Hepatocyte (in vitro differentiated cells): ENCODE measurements around the gene DYSF. TPM values are rescaled to one million over a fixed set of nuclear protein-coding genes. Genes with fewer than 3 reads are reported as not detected.

ENCODE experiments used
- DNase-seq: peaks from one replicate; pipeline ENCODE4 v3.0.0-alpha.2; 2016; ENCODE audit warnings: low spot score
- H2AFZ ChIP-seq: fragments of 200-600 bp; sonication (generic); 2 replicates; pipeline ENCODE4 v1.6.0; 2016; ENCODE audit warnings: antibody characterized with exemption, mild to moderate bottlenecking
- H3K27ac ChIP-seq: fragments of 200-600 bp; sonication (generic); 2 replicates; pipeline ENCODE4 v1.5.1; 2016; ENCODE audit warnings: mild to moderate bottlenecking
- H3K27me3 ChIP-seq: fragments of 200-600 bp; sonication (generic); 2 replicates; pipeline ENCODE4 v1.6.1; 2016
- H3K36me3 ChIP-seq: fragments of 200-600 bp; sonication (generic); replicated peaks from 2 replicates; pipeline ENCODE4 v1.5.1; 2016; ENCODE audit warnings: low read depth; ENCODE audit not compliant: insufficient read depth
- H3K4me1 ChIP-seq: fragments of 200-600 bp; sonication (generic); 2 replicates; pipeline ENCODE4 v1.5.1; 2016; ENCODE audit warnings: mild to moderate bottlenecking, moderate library complexity; ENCODE audit not compliant: insufficient read depth
- H3K4me2 ChIP-seq: fragments of 200-600 bp; sonication (generic); 2 replicates; pipeline ENCODE4 v1.6.0; 2016
- H3K4me3 ChIP-seq: fragments of 200-600 bp; sonication (generic); 2 replicates; pipeline ENCODE4 v1.5.1; 2016; ENCODE audit warnings: mild to moderate bottlenecking
- H3K79me2 ChIP-seq: fragments of 200-600 bp; sonication (generic); 2 replicates; pipeline ENCODE4 v1.6.0; 2017; ENCODE audit warnings: mild to moderate bottlenecking
- H3K9me2 ChIP-seq: fragments of 200-600 bp; sonication (generic); replicated peaks from 2 replicates; pipeline ENCODE4 v1.6.0; 2017; ENCODE audit warnings: mild to moderate bottlenecking; ENCODE audit not compliant: insufficient read depth
- H3K9me3 ChIP-seq: fragments of 200-600 bp; sonication (generic); 2 replicates; pipeline ENCODE4 v1.5.1; 2016; ENCODE audit warnings: low read depth, mild to moderate bottlenecking
- H4K20me1 ChIP-seq: fragments of 200-600 bp; sonication (generic); 2 replicates; pipeline ENCODE4 v1.6.0; 2016; ENCODE audit warnings: mild to moderate bottlenecking; ENCODE audit not compliant: insufficient read depth, poor library complexity, severe bottlenecking
- CTCF ChIP-seq: fragments of 200-600 bp; sonication (generic); IDR thresholded peaks from 2 replicates; pipeline ENCODE4 v1.5.1; 2016; ENCODE audit warnings: antibody characterized with exemption, mild to moderate bottlenecking; ENCODE audit not compliant: poor library complexity
- EZH2 ChIP-seq: fragments of 200-600 bp; sonication (generic); IDR thresholded peaks from 2 replicates; pipeline ENCODE4 v1.6.1; 2016; ENCODE audit warnings: antibody characterized with exemption, mild to moderate bottlenecking, borderline replicate concordance
- EZH2phosphoT487 ChIP-seq: fragments of 200-600 bp; sonication (generic); IDR thresholded peaks from one replicate; pipeline ENCODE4 v1.6.1; 2018; ENCODE audit warnings: antibody characterized with exemption, mild to moderate bottlenecking, low read depth, moderate library complexity; ENCODE audit not compliant: unreplicated experiment, severe bottlenecking
- WGBS: methylation state at CpG from one replicate; pipeline ENCODE4 v1.1.6; 2016; ENCODE audit warnings: low lambda C conversion rate; ENCODE audit errors: missing lambda C conversion rate; 5-methylcytosine and 5-hydroxymethylcytosine counted together
- polyA plus RNA-seq: library from polyadenylated mRNA; unstranded; fragments of >200 nt; fragmentation: Nextera tagmentation; extraction: Ambion mirVana; gene quantifications from 2 replicates; pipeline ENCODE4 v1.2.1, GENCODE V29; 2016
- total RNA-seq: library from RNA; depleted of rRNA; stranded (reverse); fragments of >200 nt; gene quantifications from 2 replicates; pipeline ENCODE4 v1.2.3, GENCODE V29; 2014

The DYSF gene
- total and polyA plus RNA-seq, 2 experiments from 2014 or later = 0.25 to 0.90 TPM

- H3K9me2 ChIP-seq = no peaks in the 10 kb centered on the region
- H4K20me1 ChIP-seq = no peaks in the 10 kb centered on the region
- no peak overlapping the region for H3K4me3 ChIP-seq
- no peaks in the 10 kb centered on the region for H3K36me3 ChIP-seq
- WGBS = 71% methylated on average over 5 of the region's 5 CpGs
- TF ChIP-seq EZH2phosphoT487 (no peak), CTCF (no peak), EZH2 (no peak)
- H3K27ac ChIP-seq = no peak overlapping the region
- H3K79me2 ChIP-seq = no peaks in the 10 kb centered on the region
- no peaks in the 10 kb centered on the region for H3K9me3 ChIP-seq
- H3K4me1 ChIP-seq = no peaks in the 10 kb centered on the region
- H2AFZ ChIP-seq = no peak overlapping the region
- H3K27me3 ChIP-seq = no peaks in the 10 kb centered on the region
- H3K4me2 ChIP-seq = no peak overlapping the region
- no peak for DNase-seq
Observed at GRCh38 chr2:71659868-71660518, 206.6 kb downstream of the DYSF start.

GRCh38 chr2:71661782-71662181 lies 208.4 kb downstream of the DYSF start:
- Histone ChIP-seq H2AFZ (no peak overlapping the region), H3K9me2 (no peaks in the 10 kb centered on the region), H4K20me1 (no peaks in the 10 kb centered on the region), H3K4me1 (no peaks in the 10 kb centered on the region), H3K27ac (no peak overlapping the region), H3K27me3 (no peaks in the 10 kb centered on the region), H3K36me3 (no peaks in the 10 kb centered on the region), H3K4me3 (no peak overlapping the region), H3K4me2 (no peak overlapping the region), H3K9me3 (no peaks in the 10 kb centered on the region), H3K79me2 (no peaks in the 10 kb centered on the region)
- DNase-seq = no peak
- TF ChIP-seq CTCF = no peak
- WGBS = 90% methylated on average over 2 of the region's 3 CpGs

GRCh38 chr2:71662665-71663394 lies 209.5 kb downstream of the DYSF start:
- no peak for DNase-seq
- H3K4me2 ChIP-seq = no peak overlapping the region
- 87% methylated on average over 18 of the region's 18 CpGs for WGBS

More at GRCh38 chr2:71662665-71663394, 209.5 kb downstream of the DYSF start:
- no peaks in the 10 kb centered on the region for H4K20me1 ChIP-seq
- H3K36me3 ChIP-seq = no peaks in the 10 kb centered on the region
- no peak overlapping the region for H3K4me3 ChIP-seq
- no peaks in the 10 kb centered on the region for H3K27me3 ChIP-seq
- no peaks in the 10 kb centered on the region for H3K4me1 ChIP-seq
- H3K27ac ChIP-seq = no peak overlapping the region
- H3K9me2 ChIP-seq = no peaks in the 10 kb centered on the region
- H3K9me3 ChIP-seq = no peaks in the 10 kb centered on the region
- TF ChIP-seq EZH2phosphoT487 (no peak), CTCF (no peak), EZH2 (no peak)
- no peaks in the 10 kb centered on the region for H3K79me2 ChIP-seq
- H2AFZ ChIP-seq = no peak overlapping the region
